AG09309 (cell line): ENCODE measurements around the gene BICD2.
A peak's percentile ranks its signal among the peaks of the same experiment; 100 is the strongest.

Experiments used
- DNase-seq: peaks from one replicate; pipeline ENCODE4 v3.0.0-alpha.2; 2010; ENCODE audit warnings: low read depth
- H3K4me3 ChIP-seq: 2 replicates; pipeline ENCODE4 v1.5.1; 2011; ENCODE audit warnings: mild to moderate bottlenecking, low read depth, low read length, moderate library complexity; ENCODE audit not compliant: control insufficient read depth
- TF ChIP-seq, protein P1 (sequence below): IDR thresholded peaks from 2 replicates; pipeline ENCODE4 v1.5.1; 2011; ENCODE audit warnings: mild to moderate bottlenecking, low read depth, low read length, inconsistent platforms; ENCODE audit not compliant: insufficient read depth, control insufficient read depth; ENCODE audit errors: missing control alignments

The BICD2 gene

DNA sequence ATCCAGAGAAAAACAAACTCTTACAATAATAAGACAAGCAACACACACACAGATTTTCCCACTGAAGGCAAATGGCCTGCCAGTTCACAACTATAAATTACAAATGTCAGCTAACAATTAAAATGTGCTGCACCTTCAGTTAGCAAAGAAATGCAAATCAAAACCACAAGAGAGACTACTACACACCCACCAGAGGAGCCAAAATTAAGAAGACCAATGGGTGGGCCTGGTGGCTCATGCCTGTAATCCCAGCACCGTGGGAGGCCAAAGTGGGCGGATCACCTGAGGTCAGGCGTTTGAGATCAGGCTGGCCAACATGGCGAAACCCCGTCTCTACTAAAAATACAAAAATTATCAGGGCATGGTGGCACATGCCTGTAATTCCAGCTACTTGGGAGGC is 79.6 kb downstream of the BICD2 start:
- no peak overlapping the region for H3K4me3 ChIP-seq
- DNase-seq = no peak
- TF ChIP-seq, protein P1, sequence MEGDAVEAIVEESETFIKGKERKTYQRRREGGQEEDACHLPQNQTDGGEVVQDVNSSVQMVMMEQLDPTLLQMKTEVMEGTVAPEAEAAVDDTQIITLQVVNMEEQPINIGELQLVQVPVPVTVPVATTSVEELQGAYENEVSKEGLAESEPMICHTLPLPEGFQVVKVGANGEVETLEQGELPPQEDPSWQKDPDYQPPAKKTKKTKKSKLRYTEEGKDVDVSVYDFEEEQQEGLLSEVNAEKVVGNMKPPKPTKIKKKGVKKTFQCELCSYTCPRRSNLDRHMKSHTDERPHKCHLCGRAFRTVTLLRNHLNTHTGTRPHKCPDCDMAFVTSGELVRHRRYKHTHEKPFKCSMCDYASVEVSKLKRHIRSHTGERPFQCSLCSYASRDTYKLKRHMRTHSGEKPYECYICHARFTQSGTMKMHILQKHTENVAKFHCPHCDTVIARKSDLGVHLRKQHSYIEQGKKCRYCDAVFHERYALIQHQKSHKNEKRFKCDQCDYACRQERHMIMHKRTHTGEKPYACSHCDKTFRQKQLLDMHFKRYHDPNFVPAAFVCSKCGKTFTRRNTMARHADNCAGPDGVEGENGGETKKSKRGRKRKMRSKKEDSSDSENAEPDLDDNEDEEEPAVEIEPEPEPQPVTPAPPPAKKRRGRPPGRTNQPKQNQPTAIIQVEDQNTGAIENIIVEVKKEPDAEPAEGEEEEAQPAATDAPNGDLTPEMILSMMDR = no peak

DNA sequence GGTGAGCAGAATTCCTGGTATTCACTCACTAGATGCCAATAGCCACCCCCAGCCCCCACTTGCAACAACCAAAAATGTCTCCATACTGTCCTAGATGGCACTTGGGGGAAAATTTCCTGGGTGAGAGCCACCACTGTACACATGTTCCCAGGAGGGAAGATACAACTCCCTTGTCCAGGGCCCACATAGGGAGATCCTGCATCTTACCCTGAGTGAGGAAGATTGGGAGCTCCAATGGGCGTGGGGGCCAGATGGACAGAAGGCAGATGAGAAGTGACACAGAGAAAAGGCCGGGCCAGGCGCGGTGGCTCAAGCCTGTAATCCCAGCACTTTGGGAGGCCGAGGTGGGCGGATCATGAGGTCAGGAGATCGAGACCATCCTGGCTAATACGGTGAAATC is 82.4 kb downstream of the BICD2 start:
- no peak for DNase-seq
- TF ChIP-seq, protein P1 = no peak
- no peak overlapping the region for H3K4me3 ChIP-seq

DNA sequence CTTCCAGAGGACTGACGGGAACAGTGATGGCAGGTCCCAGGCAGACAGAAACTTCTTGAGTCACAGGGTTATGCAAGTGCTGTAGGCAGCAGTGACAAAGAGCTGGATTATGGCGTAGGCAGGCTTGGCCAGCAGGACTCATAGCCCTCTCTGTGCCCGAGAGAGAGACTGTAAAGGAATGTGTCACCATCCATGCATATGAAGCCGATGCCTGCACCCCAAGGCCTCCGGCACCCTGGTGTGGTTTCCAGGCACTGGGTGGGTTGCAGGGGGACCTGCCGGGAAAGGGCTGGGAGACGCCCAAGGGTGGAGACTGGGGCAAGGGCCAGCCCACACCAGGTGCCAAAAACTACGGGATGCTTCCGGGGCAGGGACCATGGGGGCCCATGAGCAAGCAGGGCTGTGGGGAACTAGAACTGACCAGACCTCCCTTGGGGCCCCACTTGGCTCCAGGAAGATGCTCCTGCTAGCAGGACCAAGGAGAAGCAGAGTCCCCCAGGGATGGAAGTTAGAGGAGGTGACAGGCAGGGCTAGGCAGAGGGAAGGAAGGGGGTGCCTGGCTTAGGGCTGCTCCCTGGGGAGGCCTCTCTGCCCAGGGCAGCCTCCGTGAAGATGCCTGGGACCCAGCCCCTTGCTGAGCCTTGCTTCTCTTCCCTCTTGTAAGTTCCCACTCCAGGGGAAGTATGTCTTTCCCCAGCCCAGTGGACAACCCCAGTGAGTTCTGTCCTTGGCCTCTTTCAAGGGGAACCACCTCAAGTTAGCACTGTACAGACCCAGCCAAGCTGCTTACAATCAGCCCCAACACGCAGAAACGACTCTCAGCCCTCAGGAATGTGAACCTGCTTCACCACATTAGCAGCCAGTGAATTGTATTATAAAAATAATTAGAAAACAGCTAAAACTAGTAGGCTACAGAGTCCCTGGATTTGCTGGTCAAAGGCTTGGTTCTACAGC is 84.2 kb downstream of the BICD2 start:
- H3K4me3 ChIP-seq = no peak overlapping the region
- TF ChIP-seq, protein P1 = no peak
- no peak for DNase-seq

DNA sequence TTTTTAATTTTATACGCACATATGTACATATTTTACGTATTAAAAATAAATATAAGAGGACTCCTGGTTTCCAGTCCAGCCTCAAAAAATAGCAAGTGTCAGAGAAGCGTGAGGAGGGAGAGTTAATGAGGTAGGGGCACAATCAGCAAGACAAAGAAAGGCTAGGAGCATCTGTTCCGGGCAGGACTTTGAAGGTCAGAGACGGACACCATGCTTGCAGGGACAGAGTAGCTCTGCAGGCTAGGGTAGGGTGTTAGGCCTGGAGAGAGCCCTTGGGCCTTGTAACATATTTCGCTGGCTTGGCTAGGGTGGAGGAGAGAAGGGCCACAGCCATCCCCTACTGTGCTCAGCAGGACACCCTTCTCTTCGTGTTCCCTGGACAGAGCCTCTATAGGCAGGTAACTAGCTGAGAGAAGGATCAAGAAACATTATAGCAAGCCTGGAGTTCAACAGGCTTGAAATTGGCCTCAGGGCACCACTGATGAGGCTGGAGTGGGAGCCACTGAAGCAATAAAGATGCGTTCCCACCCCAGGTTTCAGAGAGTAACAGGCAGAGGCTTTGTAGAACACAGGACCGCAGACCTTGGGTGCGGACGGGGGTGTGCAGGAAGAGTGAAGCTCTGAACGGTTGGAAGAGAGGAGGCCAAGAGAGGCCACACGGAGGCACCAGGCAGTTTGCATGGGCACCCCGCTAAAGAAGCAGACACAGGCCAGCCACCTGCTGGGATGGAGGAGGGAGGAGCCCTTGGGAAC is 85.0 kb downstream of the BICD2 start:
- TF ChIP-seq, protein P1 = no peak
- DNase-seq = no peak
- no peak overlapping the region for H3K4me3 ChIP-seq

DNA sequence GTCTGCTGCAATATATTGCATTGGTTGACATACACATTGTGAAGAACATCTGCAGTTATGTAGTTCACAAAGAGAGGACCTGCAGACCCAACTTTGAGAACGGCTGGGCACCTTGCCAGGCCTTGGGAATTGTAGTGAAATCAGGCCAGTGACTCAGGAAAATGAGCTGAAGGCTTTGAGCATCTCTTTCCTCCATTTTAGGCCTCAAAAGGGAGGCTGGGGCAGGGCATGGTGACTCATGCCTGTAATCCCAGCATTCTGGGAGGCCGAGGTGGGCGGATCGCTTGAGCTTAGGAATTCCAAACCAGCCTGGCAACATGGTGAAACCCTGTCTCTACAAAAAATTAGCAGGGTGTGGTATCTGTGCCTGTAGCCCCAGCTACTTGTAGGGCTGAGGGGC is 93.3 kb downstream of the BICD2 start:
- TF ChIP-seq, protein P1 = no peak
- no peak overlapping the region; the same call in 1 of the 2 replicates for H3K4me3 ChIP-seq
- no peak for DNase-seq

DNA sequence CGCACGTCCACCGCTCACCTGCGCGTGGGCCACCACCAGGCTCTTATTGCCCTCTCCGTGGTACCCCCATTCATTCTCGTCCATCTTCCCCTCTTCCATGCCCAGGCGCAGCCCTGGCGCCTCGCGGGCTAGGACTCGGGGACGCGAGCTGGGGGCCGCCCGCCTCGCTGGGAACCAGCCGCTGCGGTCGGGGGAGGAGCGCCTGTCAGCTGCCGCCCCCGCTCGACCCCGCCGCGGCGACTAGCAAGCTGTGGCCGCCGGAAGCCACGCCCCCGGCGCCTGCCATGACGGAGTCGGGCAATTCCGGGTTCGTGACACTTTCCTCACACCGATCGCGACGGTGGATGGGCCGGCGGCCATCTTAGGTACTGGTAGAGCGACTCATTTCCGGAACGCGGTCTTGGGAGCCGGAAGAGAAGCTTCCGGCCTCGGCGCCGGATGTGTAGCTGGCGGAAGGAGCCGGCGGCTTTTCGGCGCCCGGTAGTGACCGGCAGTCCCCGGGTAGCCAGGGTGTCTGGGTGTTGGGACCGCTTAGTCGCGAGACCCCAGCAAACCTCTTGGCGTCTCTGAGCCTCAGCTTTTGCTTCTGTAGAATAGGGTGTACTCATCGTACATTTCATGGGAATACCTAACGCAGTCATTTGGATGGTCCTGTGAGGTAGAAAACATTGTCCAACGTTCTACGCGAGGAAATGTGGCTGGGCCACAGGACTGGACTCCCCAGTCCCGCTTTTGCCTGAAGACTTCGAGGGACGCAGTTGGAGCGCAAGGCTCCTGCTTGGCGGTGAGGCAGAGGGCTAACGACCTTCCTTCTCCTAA is 94.5 kb downstream of the BICD2 start, which contains the start of gene IPPK:
TSS of gene IPPK (minus strand) at position 242 of the 819 bp plus-strand sequence. CDS start at position 99, 143 bp downstream.
- peak within 1 kb of the TSS; percentile 87 for H3K4me3 ChIP-seq
- DNase-seq = peak; percentile 90
- TF ChIP-seq, protein P1 = no peak
